K562 (cell line): ENCODE measurements around the gene INPPL1. TPM values are rescaled to one million over a fixed set of nuclear protein-coding genes. Genes with fewer than 3 reads are reported as not detected.

Experiments used
- WHSC1 ChIP-seq: IDR thresholded peaks from one replicate; pipeline ENCODE4 v1.6.1; 2012; ENCODE audit warnings: low read length, control low read depth, inconsistent platforms
- ZBTB40 ChIP-seq, 2 experiments: fragments of 450-650 bp in 1 of 2; sonication (generic) in 1 of 2; formaldehyde crosslinking in 1 of 2; IDR thresholded peaks; 2 replicates each; pipeline versions ENCODE4 v1.7.1 to v1.9.0; 2016 to 2022; ENCODE audit warnings: inconsistent platforms in 1 of 2, mild to moderate bottlenecking in 1 of 2, missing genetic modification reagents in 1 of 2
- ZBTB5 ChIP-seq: fragments of 450-650 bp; IDR thresholded peaks from 2 replicates; pipeline ENCODE4 v1.6.1; 2017; ENCODE audit warnings: antibody characterized with exemption
- ZNF124 ChIP-seq: sonication (generic); formaldehyde crosslinking; IDR thresholded peaks from 2 replicates; pipeline ENCODE4 v1.8.1; 2022; ENCODE audit warnings: missing genetic modification reagents
- ZNF197 ChIP-seq: fragments of 200-800 bp; sonication (Bioruptor generic); IDR thresholded peaks from 2 replicates; pipeline ENCODE4 v1.6.1; 2016; ENCODE audit warnings: low read depth, missing genetic modification characterization, missing compliant biosample characterization
- ZNF445 ChIP-seq: fragments of 250-450 bp; sonication (Bioruptor Pico); IDR thresholded peaks from 2 replicates; pipeline ENCODE4 v1.4.0; 2020; ENCODE audit warnings: low read depth, mild to moderate bottlenecking, moderate library complexity
- ZNF512 ChIP-seq: IDR thresholded peaks from 2 replicates; pipeline ENCODE4 v1.6.1; 2016; ENCODE audit warnings: missing genetic modification characterization, missing compliant biosample characterization
- ZNF592 ChIP-seq: fragments of 450-650 bp; IDR thresholded peaks from 2 replicates; pipeline ENCODE4 v1.6.1; 2017; ENCODE audit warnings: antibody characterized with exemption, mild to moderate bottlenecking
- polyA plus RNA-seq, 8 experiments: library from polyadenylated mRNA; depleted of rRNA in 4 of 8; stranded (reverse) in 5 of 8; unstranded in 3 of 8; fragments of >200 nt; fragmentation: Nextera tagmentation in 2 of 8; fragmentation: Illumina TruSeq in 1 of 8; extraction: Ambion mirVana in 2 of 8; extraction: Trizol in 1 of 8; gene quantifications; 2 replicates each; pipeline versions ENCODE4 v1.2.1 to v1.2.3, GENCODE V29; 2011 to 2014; ENCODE audit warnings: inconsistent platforms in 1 of 8, missing spikeins in 1 of 8
- total RNA-seq, 7 experiments: library from RNA; depleted of rRNA in 6 of 7; stranded (reverse); fragments of >200 nt in 6 of 7; fragmentation: Illumina TruSeq in 2 of 7; extraction: Trizol in 2 of 7; gene quantifications; 2 replicates each; pipeline versions ENCODE4 v1.2.1 to v1.2.3, GENCODE V29; 2011 to 2021; ENCODE audit warnings: low replicate concordance in 1 of 7

INPPL1 gene
- total and polyA plus RNA-seq, 9 of the 15 experiments (the other 6 are each of a cell fraction or from before 2014, with no cell fraction given) = 0.55 to 137 (median 61.6) TPM

GRCh38 chr11:72223615-72224563, 678 bp upstream of the INPPL1 start (continued):
- no peak for TF ChIP-seq ZBTB5
- no peak for TF ChIP-seq ZNF197 (CRISPR knock-in tag)
- no peak for TF ChIP-seq ZNF124 (CRISPR knock-in tag)
- 0 out of 2 replicates have a peak, but pooled peaks have one; percentile 55 for TF ChIP-seq ZNF592
- no peak for TF ChIP-seq WHSC1
- TF ChIP-seq ZNF512 = no peak
- TF ChIP-seq ZNF445 = no peak
- TF ChIP-seq ZBTB40 (IDR thresholded peaks at IDR 0.05) = peak; percentile 56
- TF ChIP-seq ZBTB40 (CRISPR knock-in tag; IDR thresholded peaks at IDR 0.05) = no peak
